NCI-H748 (cell line): ENCODE results near the gene ZNF618.
"Not testable (repeated sequence)": the region's sequence is repeated elsewhere in the genome, so short reads cannot be mapped to it uniquely, and the experiment has no call there.

ENCODE experiments used
- DNase-seq: peaks from one replicate; lab custom pipeline; 2025; ENCODE audit not compliant: unreplicated experiment; lab: John Stamatoyannopoulos, UW

ZNF618 gene

DNA sequence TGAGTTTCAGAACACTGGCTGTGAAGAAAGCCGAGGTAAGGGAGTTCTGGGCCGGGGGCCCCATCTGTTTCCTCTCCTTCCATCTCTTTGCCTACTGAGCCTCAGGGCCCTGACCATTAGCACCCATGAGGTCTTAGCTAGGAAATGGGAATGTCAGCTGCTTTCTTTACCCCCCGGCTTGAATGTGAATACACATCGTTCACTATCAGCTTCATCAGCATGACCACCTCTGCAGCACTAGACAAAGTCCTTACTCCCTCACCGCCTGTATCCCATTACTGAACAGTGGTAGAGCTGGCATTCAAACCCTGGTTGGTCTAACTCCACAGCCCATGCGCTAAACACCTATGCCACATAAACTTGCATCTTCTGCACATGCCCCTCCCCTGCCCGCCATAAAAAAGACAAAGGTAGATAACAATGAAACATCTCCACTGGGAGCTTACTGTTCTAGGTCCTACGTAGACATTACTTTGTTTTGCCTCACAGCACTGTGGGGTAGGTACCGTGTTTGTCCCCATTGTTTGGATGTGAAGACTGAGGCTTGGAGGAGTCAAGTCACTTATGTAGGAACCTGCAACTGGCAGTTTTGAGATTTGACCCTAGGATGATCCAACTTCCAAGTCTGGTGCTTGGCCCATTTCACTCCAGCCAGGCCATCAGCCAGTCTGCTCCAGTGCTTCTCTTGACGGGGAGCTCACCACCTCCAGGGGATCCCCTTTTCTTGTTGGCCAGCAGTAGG is 108.7 kb downstream of the ZNF618 start:
- no peak for DNase-seq

DNA sequence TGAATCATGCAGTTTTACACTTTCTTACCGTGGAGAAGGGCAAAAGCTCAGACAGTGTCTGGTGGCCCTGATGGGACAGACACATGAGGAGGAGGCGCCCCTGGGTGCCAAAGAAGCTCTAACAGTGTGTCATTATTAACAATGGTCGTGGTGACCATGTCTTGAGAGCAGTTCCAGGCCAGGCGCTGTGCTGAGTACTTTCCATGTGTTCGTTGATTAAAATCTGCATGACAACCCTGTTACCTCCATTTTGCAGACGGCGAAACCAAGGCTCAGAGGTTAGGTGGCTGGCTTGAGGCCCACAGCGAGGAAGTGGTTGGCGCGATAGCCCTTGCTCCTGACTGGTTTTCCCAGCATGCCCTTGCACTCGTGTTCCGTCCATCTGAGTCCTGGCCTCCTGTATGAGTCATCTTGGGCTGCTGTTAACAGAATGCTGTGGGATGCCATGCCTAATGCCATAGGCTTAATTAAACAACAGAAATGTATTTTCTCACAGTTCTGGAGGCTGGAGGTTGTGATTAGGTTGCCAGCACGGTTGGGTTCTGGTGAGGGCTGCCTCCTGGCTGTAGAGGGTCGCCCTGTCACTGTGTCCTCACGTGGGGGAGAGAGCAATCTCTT is 110.0 kb downstream of the ZNF618 start:
- DNase-seq: no peak

DNA sequence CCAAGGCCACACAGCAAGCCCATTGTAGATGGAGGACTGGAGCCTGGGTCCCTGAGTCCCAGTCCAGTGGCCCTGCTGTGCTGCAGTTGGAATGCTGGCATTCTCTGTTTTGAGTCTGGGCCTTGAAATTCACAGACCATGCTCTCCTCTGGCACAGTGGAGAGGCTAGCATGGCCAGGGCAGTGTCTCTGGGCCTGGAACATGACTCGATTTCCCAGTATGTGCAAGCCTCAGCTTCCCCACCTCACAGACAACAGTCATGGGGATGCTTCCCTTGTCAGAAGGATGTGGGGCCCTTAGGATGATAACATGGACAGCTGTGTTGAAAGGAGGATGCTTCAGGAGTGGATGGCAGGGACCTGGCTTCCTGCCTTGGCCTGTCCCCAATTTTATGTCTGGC is 110.8 kb downstream of the ZNF618 start:
- DNase-seq: no peak

DNA sequence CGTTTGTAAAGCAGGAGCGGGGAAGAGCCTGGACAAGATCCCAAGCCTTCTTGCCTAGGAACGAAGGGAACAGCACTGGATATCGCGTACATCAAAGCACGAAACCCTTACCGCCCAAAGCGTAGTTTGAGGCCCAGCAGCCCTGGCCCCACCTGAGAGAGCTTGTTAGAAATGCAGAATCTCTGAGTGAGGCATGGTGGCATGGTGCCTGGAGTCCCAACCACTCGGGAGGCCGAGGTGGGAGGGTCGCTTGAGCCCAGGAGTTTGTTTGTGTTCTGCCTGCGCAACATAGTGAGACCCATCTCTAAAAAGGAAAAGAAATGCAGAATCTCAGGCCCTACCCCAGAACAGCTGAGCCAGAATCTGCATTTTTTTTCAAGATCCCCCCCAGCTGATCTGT is 111.4 kb downstream of the ZNF618 start:
- DNase-seq: no peak

DNA sequence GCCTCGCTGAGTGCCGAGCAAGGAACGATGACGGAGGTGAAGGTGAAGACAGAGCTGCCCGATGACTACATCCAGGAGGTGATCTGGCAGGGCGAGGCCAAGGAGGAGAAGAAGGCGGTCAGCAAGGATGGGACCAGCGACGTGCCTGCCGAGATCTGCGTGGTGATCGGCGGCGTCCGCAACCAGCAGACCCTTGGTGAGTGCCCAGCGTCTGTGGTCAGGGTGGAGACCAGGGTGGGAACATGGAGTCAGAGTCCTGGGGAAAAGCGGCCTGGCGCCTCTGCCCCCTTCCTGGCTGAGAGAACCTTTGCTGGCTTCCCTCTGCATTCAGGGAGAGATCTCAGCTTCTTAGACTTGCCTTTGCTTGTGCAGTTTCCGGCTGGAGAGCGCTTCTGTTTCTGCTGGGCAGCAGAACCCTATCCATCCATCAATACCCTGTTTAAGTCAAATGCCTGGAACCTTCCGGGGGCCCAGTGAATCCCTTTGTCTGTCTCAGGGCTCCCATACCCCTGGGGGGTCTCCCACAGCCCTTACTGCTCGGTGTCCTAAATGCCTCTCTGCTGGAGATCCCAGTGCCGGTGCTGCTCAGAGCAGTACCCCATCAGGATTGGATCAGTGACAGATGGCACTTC is 112.4 kb downstream of the ZNF618 start:
- no peak for DNase-seq

DNA sequence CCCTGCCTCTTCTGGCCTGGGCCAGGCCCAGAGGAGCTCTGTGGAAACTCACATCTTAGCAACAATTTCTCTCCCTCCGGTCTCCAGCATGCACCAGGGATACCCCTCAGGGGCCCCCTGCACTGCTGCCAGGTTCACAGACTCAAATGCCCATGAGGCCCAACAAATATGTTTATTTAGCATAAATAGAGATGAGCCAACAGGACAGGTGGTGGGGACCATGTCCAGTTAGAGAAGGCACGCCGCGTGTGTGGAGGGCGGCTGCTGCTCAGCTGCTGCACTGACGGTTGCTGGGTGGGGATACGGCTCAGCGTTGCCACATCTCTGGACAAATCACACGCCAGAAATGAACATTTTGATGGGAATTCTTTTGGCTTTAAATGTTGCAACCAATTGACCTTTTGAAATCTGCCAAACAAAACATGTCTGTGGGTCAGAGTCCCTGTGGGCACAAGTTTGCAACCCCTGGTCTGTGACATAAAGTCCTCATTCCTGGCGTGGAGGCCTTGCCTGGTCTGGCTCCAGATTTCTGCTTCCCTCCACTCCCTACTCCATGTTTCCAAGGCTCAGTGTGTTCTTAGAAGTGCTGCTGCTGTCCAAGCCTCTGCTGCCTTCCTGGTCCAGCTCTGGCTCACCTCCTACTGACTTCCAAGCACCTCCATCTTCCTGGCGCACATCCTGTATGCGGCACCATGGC is 113.1 kb downstream of the ZNF618 start:
- DNase-seq: no peak

DNA sequence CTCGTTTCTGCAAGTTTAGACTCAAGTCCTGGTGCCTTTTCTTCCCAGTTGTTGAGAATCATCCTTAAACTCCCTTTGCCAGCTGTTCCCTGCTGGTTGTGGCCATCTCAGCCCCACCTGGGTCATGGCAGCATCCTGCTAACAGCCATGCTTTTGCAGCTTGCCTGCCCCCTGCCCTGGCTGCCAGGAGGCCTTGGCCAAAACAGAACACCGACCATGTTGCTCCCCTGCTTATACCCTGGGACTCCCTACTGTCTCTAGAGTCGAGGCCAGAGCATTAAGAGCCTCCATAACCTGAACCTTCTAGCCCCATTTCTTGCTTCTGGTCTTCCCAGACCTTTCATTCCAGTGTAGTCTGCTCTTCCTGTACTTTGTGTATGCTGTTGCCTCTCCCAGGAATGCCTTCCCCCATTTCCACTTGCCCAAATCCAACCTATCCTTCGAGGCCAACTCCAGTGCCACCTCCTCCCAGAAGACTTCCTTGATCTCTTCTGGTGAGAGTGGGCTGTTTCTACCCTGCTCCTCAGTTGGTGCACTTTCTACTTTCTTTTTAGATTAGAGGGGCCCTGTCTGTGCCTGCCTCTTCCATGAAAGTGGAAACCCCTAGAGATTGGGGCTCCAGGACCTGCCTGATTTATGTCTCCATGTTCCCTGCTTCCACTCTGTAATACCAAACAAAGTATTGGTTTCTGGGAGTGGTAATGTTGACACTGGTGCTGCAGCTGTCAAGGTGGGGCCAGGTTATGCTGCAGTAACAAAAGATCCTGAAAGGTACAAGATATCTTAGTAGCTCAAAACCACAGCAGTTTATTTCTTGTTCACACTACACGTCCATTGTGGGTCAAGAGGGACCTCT is 113.8 kb downstream of the ZNF618 start:
- no peak for DNase-seq

DNA sequence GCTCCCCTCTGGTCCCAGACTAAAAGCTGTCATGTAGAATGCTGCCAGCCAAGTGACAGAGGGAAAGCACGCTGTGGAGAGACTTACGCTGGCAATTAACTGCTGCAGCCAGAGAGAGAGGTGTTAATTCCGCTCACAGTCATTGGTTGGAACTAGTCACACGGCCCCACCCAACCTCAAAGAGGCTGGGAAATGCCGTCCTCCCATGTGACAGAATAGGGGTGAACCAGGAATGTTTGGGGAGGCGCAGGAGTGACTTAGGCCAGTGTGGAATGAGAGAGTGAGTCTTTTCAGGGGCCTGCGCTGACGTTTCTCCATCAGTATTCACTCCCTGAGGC is 114.4 kb downstream of the ZNF618 start:
- DNase-seq: no peak

DNA sequence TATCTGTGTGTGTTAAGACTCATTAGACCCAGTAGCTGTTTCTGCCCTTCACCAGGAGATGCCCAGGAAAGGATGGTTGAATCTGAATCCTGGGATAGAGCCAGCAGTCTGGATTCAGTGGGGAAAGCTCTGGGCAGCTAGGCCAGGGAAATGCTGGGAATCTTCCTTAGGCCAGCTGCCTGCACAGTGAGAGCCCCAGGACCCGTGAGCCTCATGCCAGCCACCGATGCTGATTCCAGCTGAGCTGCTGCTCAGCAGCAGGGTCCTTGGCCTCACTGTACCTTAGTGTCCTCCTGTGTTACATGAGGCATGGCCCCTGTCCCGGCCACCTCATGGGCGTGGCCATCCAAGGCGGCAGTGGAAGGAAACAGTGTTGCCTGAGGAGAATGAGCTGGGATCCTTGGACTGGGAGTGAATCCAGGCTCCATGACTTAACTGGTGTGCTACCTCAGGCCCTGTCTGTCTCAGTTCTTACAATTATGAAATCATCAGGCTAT is 114.9 kb downstream of the ZNF618 start:
- no peak for DNase-seq

DNA sequence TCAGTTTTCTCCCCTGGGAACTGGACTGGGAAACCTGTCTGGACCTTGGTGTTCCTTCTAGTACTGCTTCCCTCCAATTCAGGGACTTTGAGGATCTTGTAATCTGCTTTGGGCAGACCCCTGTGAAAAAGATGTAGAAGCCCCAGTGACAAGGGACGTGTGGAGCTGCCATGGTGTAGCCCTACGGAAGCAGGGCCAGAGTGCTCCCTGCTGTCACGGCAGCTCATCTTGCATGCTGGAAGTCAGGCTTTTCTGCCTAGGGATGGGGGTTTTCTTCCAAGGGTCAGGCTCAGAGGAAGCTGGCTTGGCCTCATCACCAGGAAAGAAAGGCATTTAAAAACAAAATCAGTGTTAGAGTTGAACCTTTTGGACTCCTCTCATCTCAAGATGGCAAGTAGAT is 115.6 kb downstream of the ZNF618 start:
- no peak for DNase-seq

DNA sequence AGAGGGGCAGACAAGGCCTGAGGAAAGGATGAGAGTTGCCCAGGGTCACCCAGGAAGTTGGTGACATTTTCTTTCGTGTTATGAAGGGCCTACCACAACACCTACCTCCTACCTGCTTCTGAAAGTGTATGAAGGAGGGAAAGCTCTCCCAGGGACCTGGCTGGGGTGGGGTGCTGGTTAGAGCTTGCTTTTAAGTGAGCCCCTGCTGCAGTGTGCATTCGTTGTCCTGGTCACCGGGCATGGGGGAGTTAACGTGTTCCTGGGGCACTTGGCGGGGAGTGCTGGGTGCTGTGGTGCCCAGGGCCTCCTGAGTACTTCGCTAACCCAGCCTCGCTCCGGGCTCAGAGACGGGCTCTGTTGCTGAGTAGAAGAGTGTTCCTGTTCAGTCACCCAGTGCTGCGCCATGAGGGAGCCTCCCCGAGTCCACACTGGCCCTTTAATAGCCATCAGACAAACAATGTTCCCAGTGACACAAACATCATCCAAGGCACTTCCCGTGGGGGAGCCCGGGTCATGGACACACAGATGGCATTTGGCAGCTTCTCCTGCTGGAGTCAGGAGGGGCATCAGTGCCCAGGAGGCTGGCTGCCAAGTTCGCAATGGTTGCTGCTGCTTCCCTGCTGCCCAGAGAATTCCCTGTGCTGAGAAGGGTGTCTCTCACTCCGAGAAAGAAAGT is 116.3 kb downstream of the ZNF618 start:
- no peak for DNase-seq

DNA sequence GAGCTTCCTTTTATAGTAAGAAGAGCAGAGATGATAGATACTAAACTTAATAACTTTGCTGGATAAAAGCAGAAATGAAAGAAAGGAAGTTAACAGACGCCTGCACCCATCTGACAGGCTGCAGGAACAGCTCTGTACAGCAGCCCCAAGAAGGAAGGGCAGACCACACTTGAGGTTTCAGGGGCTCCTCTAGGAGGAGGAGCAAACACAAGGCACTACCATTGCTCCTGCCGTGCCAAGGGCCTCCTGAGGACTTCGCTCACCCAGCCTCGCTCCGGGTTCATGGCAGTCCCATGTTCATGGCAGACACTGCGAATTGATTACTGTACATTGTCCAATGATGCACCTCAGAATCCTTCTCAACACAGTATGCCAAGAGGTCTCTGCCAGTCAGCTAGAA is 116.9 kb downstream of the ZNF618 start:
- no peak for DNase-seq

DNA sequence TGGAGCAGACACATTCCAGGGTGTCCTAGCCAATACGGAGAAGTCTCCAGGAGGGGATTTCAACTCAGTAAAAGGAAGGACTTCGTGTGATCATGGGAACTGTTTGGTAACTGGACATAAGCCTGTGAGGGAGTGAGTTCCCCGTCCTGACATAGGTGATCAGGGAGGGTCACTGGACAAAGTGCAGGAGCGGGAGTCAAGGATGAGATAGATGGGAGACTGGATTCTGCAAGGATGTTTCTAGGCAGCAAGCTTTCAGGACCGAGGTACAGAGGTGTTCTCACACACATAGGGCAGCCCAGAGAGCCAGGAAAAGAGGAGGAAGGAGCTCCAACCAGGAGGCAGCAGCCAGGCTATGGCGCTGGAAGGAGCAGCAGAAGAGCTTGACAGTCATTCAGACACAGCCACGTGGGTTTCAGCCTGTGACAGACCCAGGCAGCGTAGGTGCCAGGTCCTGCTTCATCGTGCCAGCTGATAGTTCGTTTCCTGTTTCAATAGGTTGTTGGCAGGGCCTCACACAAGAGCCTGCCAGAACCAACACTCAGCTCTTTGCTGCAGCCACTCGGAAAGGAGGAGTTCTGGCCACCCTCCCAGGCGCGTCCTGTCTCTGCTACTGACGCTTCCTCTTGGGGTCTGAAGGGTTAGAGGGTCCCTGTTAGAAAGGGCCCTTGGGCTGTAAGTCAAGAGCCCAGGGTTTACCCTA is 117.9 kb downstream of the ZNF618 start:
- no peak for DNase-seq

DNA sequence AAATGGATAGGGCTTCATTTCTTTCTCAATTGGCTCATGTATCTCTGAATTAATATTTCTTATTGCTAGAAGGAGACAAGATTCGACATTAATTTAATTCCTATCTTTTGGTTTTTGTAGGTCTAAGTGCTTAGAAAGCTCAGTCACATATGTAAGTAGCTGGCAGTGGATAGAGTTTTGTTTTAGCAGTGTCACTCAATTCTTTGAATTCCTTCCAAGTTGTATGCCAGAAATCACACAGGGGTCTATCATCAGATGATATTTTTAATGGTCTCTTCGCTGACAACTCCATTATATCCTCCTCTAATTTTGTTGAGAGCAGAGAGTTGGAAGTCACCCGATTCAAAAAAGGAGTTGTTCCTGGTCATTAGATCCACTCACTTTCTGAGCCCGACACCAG is 119.3 kb downstream of the ZNF618 start:
- DNase-seq: no peak

DNA sequence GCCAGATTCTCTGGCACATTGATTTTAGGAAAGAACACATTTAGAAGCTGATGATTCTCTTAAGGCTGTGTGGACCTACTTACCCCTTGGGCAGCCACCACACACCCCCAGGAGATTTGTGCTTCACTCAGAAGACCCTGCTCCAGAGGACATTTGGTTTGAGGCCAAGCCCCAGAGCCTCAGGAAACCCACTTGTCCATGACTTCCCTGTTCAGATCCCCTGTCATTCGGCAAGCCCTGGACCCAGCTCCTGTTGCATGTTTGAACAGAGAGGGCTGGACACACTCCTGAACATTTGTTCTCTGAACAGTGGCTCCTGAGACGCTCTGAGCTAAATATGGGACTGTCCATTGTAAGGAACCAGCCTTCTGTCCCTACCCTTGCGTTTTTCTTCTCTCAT is 119.9 kb downstream of the ZNF618 start:
- no peak for DNase-seq

DNA sequence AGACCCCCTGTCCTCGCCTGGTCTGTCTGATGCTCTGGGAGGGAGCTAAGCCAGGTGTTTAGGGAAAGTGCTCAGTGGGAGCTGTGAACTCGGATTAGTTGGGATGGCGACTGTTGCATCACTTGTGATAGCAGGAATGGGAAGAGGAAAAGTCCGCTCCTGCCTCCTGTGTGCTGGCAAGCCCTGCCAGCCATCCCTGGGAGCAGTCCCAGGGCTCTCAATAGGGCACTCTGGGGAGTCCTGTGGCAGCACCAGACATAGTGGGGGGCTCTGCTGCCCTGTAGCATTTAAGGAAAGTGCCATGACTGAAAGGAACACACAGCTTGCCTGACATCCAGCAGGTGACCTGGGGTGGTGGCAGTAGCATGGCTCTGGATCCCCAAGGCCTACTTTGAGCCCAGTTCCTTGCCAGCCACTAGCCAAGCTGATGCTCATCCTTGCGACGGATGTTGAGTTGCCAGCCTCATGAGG is 120.5 kb downstream of the ZNF618 start:
- DNase-seq: no peak

DNA sequence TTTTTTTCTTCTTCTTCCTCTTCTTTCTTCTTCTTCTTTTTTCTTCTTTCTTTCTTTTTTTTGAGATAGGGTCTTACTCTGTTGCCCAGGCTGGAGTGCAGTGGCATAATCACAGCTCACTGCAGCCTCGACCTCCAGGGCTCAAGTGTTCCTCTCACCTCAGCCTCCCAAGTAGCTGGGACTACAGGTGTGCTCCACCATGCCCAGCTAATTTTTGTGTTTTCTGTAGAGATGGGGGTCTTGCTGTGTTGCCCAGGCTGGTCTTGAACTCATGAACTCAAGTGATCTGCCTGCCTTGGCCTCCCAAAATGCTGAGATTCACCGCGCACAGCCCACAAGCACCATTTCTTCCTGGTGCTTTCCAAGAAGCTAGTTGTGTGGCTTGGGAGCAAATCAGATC is 121.0 kb downstream of the ZNF618 start:
- not testable (repeated sequence) for DNase-seq

DNA sequence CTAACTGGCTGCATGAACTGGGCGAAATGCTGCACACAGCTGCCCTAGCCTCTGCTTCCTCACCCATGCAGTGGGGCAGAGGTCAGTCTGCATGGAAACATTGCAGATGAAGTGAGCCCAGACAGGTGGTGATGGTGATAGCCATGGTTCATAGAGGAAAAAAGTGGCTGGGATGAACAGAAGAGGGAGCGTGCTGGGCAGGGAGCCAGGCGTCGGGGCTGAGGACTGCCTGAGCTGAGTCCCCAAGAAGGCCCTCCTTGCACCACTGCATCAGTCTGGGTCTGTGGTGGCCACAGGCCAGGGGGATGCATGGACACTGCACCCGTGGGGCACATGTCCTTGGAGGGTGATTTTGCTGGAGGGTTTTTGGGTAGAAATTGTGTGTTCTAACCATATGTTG is 121.5 kb downstream of the ZNF618 start:
- DNase-seq: no peak

DNA sequence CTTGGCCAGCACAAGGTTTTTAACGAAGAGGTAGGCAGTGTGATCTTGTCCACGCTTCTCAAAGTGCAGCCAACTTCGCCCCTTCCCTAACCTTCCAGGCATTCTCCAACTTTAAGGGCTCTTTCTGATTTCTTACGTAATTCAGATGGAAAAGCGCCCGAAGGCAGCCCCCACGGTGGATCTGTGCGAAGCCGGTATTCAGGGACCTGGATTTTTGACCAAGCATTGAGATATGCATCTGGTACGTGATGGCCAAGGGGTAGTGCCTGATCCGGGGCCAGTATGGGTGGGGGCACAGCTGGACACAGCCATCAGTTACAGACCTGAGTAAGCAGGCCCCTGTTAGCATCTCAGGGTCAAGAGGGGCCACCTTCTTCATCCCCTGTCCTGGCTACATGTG is 122.0 kb downstream of the ZNF618 start:
- no peak for DNase-seq
